OCI-LY1 (cell line): ENCODE results near the gene AFAP1L2.

ENCODE experiments used
- H2AFZ ChIP-seq: fragments of 200-600 bp; sonication (generic), shearing (Covaris generic); 2 replicates; pipeline ENCODE4 v1.6.0; 2014; ENCODE audit warnings: antibody characterized with exemption, mild to moderate bottlenecking, low read length
- H3F3A ChIP-seq: fragments of 200-600 bp; sonication (generic), shearing (Covaris generic); 2 replicates; pipeline ENCODE4 v1.6.0; 2014; ENCODE audit warnings: mild to moderate bottlenecking, antibody characterized with exemption, low read length, moderate library complexity; ENCODE audit not compliant: insufficient read depth
- H3K27ac ChIP-seq: fragments of 200-600 bp; sonication (generic); 2 replicates; pipeline ENCODE4 v1.5.1; 2014; ENCODE audit warnings: low read length, mixed run types, mild to moderate bottlenecking, low read depth; ENCODE audit not compliant: poor library complexity, severe bottlenecking
- H3K27me3 ChIP-seq: fragments of 200-600 bp; sonication (generic); 2 replicates; pipeline ENCODE4 v1.6.0; 2014; ENCODE audit warnings: antibody characterized with exemption, mild to moderate bottlenecking, low read length, moderate library complexity; ENCODE audit not compliant: insufficient read depth
- H3K36me3 ChIP-seq: fragments of 200-600 bp; sonication (generic); 2 replicates; pipeline ENCODE4 v1.6.1; 2014; ENCODE audit warnings: mild to moderate bottlenecking, antibody characterized with exemption, low read length, moderate library complexity, mixed read lengths; ENCODE audit not compliant: insufficient read depth
- H3K4me1 ChIP-seq: fragments of 200-600 bp; sonication (generic); 2 replicates; pipeline ENCODE4 v1.5.1; 2014; ENCODE audit warnings: mild to moderate bottlenecking, low read length, moderate library complexity; ENCODE audit not compliant: insufficient read depth, severe bottlenecking
- H3K4me2 ChIP-seq: fragments of 200-600 bp; sonication (generic), shearing (Covaris generic); 2 replicates; pipeline ENCODE4 v1.6.1; 2014; ENCODE audit warnings: low read length
- H3K4me3 ChIP-seq: fragments of 200-600 bp; sonication (generic); 2 replicates; pipeline ENCODE4 v1.5.1; 2014; ENCODE audit warnings: low read length, low read depth, mild to moderate bottlenecking, mixed read lengths; ENCODE audit not compliant: poor library complexity, severe bottlenecking
- H3K79me2 ChIP-seq: fragments of 200-600 bp; shearing (Covaris generic); 2 replicates; pipeline ENCODE4 v1.6.1; 2016; ENCODE audit warnings: mixed run types, low read length, mixed read lengths; ENCODE audit not compliant: insufficient read depth
- H3K9ac ChIP-seq: fragments of 200-600 bp; sonication (generic), shearing (Covaris generic); 2 replicates; pipeline ENCODE4 v1.6.1; 2014; ENCODE audit warnings: mild to moderate bottlenecking, low read length, mixed read lengths
- H3K9me2 ChIP-seq: fragments of 200-600 bp; sonication (generic), shearing (Covaris generic); 2 replicates; pipeline ENCODE4 v1.6.1; 2014; ENCODE audit warnings: low read depth, mild to moderate bottlenecking, low read length, mixed read lengths
- H3K9me3 ChIP-seq: fragments of 200-600 bp; shearing (Covaris generic); 2 replicates; pipeline ENCODE4 v1.6.1; 2014; ENCODE audit warnings: low read length, mixed read lengths
- H4K20me1 ChIP-seq: fragments of 200-600 bp; sonication (generic), shearing (Covaris generic); 2 replicates; pipeline ENCODE4 v1.6.0; 2016; ENCODE audit warnings: mild to moderate bottlenecking, low read length; ENCODE audit not compliant: insufficient read depth
- CTCF ChIP-seq: fragments of 200-600 bp; sonication (generic), shearing (Covaris generic); IDR thresholded peaks from 2 replicates; pipeline ENCODE4 v1.5.1; 2017; ENCODE audit warnings: mild to moderate bottlenecking, antibody characterized with exemption, low read length, moderate library complexity, mixed read lengths
- EZH2 ChIP-seq: fragments of 200-600 bp; sonication (generic), shearing (Covaris generic); IDR thresholded peaks from 2 replicates; pipeline ENCODE4 v1.8.0; 2017; ENCODE audit warnings: borderline replicate concordance, mixed run types, mild to moderate bottlenecking, antibody characterized with exemption, low read length, moderate library complexity, mixed read lengths

The AFAP1L2 gene

DNA sequence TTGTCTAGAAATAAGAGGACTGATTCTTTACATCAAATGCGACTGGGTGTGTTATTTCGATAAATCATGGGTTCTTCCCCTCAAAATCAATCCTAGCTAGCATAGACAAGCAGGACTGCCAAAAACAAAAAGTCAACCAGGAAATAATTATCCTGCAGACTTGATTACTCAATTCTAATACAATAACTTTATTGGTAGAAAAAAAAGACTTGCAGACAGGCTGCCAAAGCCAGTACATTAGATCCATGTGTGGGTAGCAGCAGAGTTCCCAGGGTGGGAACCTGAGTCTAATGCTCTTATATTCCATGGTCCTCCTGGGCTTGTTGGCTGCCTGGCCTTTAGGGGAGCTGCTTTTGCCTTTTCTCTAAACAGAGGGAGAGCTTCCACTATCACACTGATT is 7.8 kb downstream of the AFAP1L2 start:
- no peaks in the 10 kb centered on the region for H3K9me2 ChIP-seq
- H3F3A ChIP-seq = no peaks in the 10 kb centered on the region
- no peak overlapping the region for H2AFZ ChIP-seq
- H3K4me2 ChIP-seq = no peak overlapping the region
- no peak overlapping the region for H3K4me3 ChIP-seq
- H3K79me2 ChIP-seq = no peaks in the 10 kb centered on the region
- no peak overlapping the region for H3K27ac ChIP-seq
- no peaks in the 10 kb centered on the region for H3K9me3 ChIP-seq
- H3K4me1 ChIP-seq = no peaks in the 10 kb centered on the region
- no peaks in the 10 kb centered on the region for H3K27me3 ChIP-seq
- no peaks in the 10 kb centered on the region for H4K20me1 ChIP-seq
- no peaks in the 10 kb centered on the region for H3K36me3 ChIP-seq
- H3K9ac ChIP-seq = no peak overlapping the region
- no peak for TF ChIP-seq CTCF
- no peak for TF ChIP-seq EZH2

DNA sequence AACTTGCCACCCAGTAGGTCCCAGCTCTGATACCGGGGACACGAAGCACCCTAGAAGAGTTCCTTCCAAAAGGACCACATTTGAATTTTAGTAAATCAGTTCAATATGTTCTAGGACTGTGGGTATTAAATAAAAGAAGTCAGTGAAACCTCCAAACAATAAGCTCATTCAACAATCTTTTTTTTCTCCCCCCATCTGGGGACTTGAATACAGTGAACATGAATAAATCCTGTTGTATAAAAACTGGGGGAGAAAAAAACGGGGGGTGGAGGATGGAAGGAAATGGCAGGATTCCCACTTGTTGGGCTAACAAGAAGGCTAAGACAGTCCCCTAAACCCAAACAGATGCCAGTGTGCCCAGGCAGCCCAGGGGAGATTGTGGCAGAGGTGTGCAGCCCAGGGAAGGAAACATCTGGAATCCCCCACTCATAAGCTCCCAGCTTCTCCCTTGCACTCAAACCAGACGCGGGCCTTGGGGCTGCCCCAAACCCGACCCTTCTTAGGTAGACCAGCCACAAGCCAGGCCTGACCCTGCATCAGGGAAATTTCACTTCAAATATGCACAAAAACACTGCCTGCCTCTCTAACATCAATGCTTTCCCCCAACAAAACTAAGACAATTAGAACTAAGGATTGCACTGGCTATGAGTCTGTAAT is 8.8 kb downstream of the AFAP1L2 start:
- Histone ChIP-seq H3K27me3 (no peaks in the 10 kb centered on the region; the same call in 1 of the 2 replicates), H3K4me1 (no peaks in the 10 kb centered on the region), H3K9me2 (no peaks in the 10 kb centered on the region), H3K36me3 (no peaks in the 10 kb centered on the region), H3K27ac (no peak overlapping the region), H3K4me2 (no peak overlapping the region), H3K79me2 (no peaks in the 10 kb centered on the region), H2AFZ (no peak overlapping the region), H3K9me3 (no peaks in the 10 kb centered on the region), H3F3A (no peaks in the 10 kb centered on the region), H3K9ac (no peak overlapping the region), H3K4me3 (no peak overlapping the region), H4K20me1 (no peaks in the 10 kb centered on the region)
- TF ChIP-seq CTCF = no peak
- TF ChIP-seq EZH2 = no peak

- Histone ChIP-seq H3K4me1 (no peaks in the 10 kb centered on the region), H3K9ac (no peak overlapping the region), H3K27ac (no peak overlapping the region), H3K36me3 (no peaks in the 10 kb centered on the region), H2AFZ (no peak overlapping the region), H3K9me2 (no peaks in the 10 kb centered on the region), H3K79me2 (no peaks in the 10 kb centered on the region), H3K27me3 (no peaks in the 10 kb centered on the region; the same call in 1 of the 2 replicates), H3K9me3 (no peaks in the 10 kb centered on the region), H3F3A (no peaks in the 10 kb centered on the region), H3K4me2 (no peak overlapping the region), H3K4me3 (no peak overlapping the region), H4K20me1 (no peaks in the 10 kb centered on the region)
- TF ChIP-seq EZH2 = no peak
- no peak for TF ChIP-seq CTCF
Observed at GRCh38 chr10:114394531-114394930, 9.8 kb downstream of the AFAP1L2 start.
